ENCODE results near the gene BRIP1.
"Not testable (repeated sequence)": the region's sequence is repeated elsewhere in the genome, so short reads cannot be mapped to it uniquely, and the experiment has no call there.

The BRIP1 gene

GRCh38 chr17:61699032-61699431 lies 164.3 kb downstream of the BRIP1 start:
- no peak for DNase-seq (ENCODE audit: low read depth)

GRCh38 chr17:61698244-61698643 lies 165.1 kb downstream of the BRIP1 start:
- no peak for DNase-seq (ENCODE audit: low read depth)

DNA sequence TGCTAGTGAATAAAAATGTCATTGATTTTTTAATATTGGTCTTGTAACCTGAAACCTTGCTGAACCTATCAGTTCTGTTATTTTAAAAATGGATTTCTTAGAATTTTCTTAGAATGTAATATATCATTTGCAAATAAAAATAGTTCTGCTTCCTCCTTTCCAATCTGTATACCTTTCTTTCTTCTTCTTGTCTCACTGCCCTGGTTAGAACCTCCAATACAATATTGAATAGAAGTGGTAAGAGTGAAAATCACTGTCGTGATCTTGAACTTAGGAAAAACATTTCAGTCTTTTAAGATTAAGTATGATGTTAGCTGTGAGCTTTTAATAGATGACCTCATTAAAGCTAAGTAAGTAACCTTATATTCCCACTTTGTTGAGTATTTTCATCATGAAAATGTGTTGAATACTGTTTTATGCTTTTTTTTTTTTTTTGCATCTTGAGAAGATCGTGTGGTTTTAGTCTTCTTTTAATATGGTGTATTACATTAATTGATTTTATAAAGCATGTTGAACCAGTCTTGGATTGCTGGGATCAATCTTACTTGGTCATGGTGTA lies 167.5 kb downstream of the BRIP1 start:
- no peak for DNase-seq (ENCODE audit: low read depth)

- no peak for DNase-seq (ENCODE audit: low read depth)
Measured at GRCh38 chr17:61694095-61694494, 169.2 kb downstream of the BRIP1 start.

- no peak for DNase-seq (ENCODE audit: low read depth)
Measured at GRCh38 chr17:61689610-61690180, 173.6 kb downstream of the BRIP1 start.

DNA sequence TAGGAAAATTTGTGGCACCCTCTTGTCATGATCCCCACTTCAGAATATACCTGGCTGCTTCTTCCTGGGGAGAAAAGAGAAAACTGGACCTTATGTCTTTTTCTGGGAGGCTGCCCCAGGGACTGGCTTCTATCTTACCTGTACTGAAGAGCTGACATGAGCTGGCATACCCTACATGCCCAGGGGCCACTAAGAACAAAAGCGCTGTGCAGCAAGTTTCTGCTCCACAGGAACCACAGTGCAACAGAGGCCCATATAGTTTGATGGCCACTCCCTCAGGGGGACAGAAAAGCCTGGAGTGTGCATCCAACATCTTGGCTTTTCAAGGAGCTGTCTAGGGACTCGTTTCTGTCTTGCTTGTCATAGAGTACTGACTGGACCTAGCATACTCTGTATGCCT lies 175.6 kb downstream of the BRIP1 start:
- no peak for DNase-seq (ENCODE audit: low read depth)

GRCh38 chr17:61686113-61686512 lies 177.2 kb downstream of the BRIP1 start:
- DNase-seq (ENCODE audit: low read depth): no peak

- no peak for DNase-seq (ENCODE audit: low read depth)
Measured at GRCh38 chr17:61684818-61685217, 178.5 kb downstream of the BRIP1 start.

- DNase-seq (ENCODE audit: low read depth): no peak
Measured at GRCh38 chr17:61684172-61684571, 179.2 kb downstream of the BRIP1 start.

- no peak for DNase-seq (ENCODE audit: low read depth)
Measured at GRCh38 chr17:61683466-61683865, 179.9 kb downstream of the BRIP1 start.

DNA sequence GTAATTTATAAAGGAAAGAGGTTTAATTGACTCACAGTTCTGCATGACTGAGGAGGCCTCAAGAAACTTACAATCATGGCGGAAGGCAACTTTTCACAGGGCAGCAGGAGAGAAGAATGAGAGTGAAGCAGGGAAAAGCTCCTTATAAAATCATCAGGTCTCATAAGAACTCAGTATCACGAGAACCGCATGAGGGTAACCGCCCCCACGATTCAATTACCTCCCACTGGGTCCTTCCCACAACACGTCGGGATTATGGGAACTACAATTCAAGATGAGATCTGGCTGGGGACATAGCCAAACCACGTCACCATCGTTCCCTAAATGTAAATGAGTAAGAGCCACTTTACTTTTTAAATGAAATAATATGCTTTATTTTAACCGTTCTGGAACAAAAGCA lies 182.4 kb downstream of the BRIP1 start:
- DNase-seq (ENCODE audit: low read depth): no peak

- no peak for DNase-seq (ENCODE audit: low read depth)
Measured at GRCh38 chr17:61678339-61678738, 185.0 kb downstream of the BRIP1 start.

GRCh38 chr17:61677150-61677811 lies 186.0 kb downstream of the BRIP1 start:
- DNase-seq (ENCODE audit: low read depth): not testable (repeated sequence)

- DNase-seq (ENCODE audit: low read depth): not testable (repeated sequence)
Measured at GRCh38 chr17:61676522-61676921, 186.8 kb downstream of the BRIP1 start.

DNA sequence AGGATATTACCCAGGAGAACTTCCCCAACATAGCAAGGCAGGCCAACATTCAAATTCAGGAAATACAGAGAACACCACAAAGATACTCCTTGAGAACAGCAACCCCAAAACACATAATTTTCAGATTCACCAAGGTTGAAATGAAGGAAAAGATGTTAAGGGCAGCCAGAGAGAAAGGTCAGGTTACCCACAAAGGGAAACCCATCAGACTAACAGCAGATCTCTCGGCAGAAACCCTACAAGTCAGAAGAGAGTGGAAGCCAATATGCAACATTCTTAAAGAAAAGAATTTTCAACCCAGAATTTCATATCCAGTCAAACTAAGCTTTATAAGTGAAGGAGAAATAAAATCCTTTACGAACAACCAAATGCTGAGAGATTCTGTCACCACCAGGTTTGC lies 188.7 kb downstream of the BRIP1 start:
- DNase-seq (ENCODE audit: low read depth): not testable (repeated sequence)

DNA sequence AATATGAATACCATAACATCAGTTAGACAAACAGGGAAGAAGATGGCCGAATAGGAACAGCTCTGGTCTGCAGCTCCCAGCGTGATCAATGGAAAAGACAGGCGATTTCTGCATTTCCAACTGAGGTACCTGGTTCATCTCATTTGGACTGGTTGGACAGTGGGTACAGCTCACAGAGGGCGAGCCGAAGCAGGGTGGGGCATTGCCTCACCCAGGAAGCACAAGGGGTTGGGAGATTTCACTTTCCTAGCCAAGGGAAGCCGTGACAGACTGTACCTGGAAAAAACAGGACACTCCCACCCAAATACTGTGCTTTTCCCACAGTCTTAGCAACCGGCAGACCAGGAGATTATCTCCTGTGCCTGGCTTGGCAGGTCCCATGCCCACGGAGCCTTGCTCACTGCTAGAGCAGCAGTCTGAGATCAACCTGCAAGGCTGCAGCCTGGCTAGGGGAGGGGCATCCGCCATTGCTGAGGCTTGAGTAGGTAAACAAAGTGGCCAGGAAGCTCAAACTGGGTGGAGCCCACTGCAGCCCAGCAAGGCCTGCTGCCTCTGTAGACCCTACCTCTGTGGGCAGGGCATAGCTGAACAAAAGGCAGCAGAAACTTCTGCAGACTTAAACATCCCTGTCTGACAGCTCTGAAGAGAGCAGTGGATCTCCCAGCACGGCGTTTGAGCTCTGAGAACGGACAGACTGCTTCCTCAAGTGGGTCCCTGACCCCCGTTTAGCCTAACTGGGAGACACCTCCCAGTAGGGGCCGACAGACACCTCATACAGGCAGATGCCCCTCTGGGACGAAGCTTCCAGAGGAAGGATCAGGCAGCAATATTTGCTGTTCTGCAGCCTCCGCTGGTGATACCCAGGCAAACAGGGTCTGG lies 190.1 kb downstream of the BRIP1 start:
- not testable (repeated sequence) for DNase-seq (ENCODE audit: low read depth)

GRCh38 chr17:61672140-61672539 lies 191.2 kb downstream of the BRIP1 start:
- DNase-seq (ENCODE audit: low read depth): no peak

- no peak for DNase-seq (ENCODE audit: low read depth)
Measured at GRCh38 chr17:61670691-61671090, 192.6 kb downstream of the BRIP1 start.

GRCh38 chr17:61669522-61669921 lies 193.8 kb downstream of the BRIP1 start:
- no peak for DNase-seq (ENCODE audit: low read depth)

GRCh38 chr17:61668486-61668885 lies 194.8 kb downstream of the BRIP1 start:
- DNase-seq (ENCODE audit: low read depth): no peak

- DNase-seq (ENCODE audit: low read depth): not testable (repeated sequence)
Measured at GRCh38 chr17:61666406-61667088, 196.8 kb downstream of the BRIP1 start.

DNA sequence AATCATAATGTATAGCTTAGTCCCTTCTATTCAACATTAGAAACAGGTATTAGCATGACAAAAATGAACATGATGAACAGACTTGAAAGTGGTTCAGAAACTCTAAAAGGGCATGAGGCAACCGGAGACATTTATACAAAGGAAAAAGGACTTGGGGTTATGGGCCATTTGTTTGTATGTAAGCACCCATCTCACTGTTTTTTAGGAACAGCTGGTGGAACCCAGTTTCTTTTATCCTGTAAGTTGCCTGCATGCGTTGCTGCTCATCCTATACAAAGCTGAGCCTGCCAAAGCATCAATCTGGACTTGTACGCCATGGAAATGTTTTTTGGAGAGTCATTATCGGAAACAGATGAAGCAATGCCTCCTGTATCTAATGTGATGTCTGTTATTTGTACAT lies 200.0 kb downstream of the BRIP1 start:
- no peak for DNase-seq (ENCODE audit: low read depth)

Data from T-helper 22 cell (primary cell).